Activated CD8-positive, alpha-beta memory T cell treated with anti-CD3 and anti-CD28 coated beads, Interleukin-2, amount 50 U/mL, for 1 hour (primary cell): ENCODE measurements around the gene LRRC10B.

Experiments used
- DNase-seq: peaks from one replicate; pipeline ENCODE4 v3.0.0-alpha.2; 2020; ENCODE audit errors: extremely low read depth

Gene LRRC10B

GRCh38 chr11:61509043-61510029 lies 787 bp downstream of the LRRC10B start:
- no peak for DNase-seq

- no peak for DNase-seq
These were observed 1.8 kb downstream of the LRRC10B start for GRCh38 chr11:61510166-61510919.

- DNase-seq = no peak
These were observed 2.4 kb downstream of the LRRC10B start for GRCh38 chr11:61510974-61511373.

GRCh38 chr11:61511383-61511782 lies 2.8 kb downstream of the LRRC10B start:
- DNase-seq = no peak

GRCh38 chr11:61512435-61512834 lies 3.9 kb downstream of the LRRC10B start:
- DNase-seq = no peak

- no peak for DNase-seq
These were observed 4.7 kb downstream of the LRRC10B start for GRCh38 chr11:61513143-61513765.

- no peak for DNase-seq
These were observed 5.7 kb downstream of the LRRC10B start for GRCh38 chr11:61514050-61514917.

GRCh38 chr11:61515686-61516085 lies 7.1 kb downstream of the LRRC10B start:
- DNase-seq = no peak

- no peak for DNase-seq
These were observed 7.6 kb downstream of the LRRC10B start for GRCh38 chr11:61516191-61516590.

- peak; percentile 12 for DNase-seq
These were observed 8.4 kb downstream of the LRRC10B start for GRCh38 chr11:61516675-61517572.

GRCh38 chr11:61518032-61518795 lies 9.7 kb downstream of the LRRC10B start:
- DNase-seq = no peak

- DNase-seq = no peak
These were observed 14.3 kb downstream of the LRRC10B start for GRCh38 chr11:61522881-61523280.

GRCh38 chr11:61524446-61524845 lies 15.9 kb downstream of the LRRC10B start:
- no peak for DNase-seq

GRCh38 chr11:61524963-61525587 lies 16.5 kb downstream of the LRRC10B start:
- no peak for DNase-seq

GRCh38 chr11:61526229-61526628 lies 17.7 kb downstream of the LRRC10B start:
- no peak for DNase-seq

- DNase-seq = no peak
These were observed 18.6 kb downstream of the LRRC10B start for GRCh38 chr11:61526956-61527731.

- no peak for DNase-seq
These were observed 19.6 kb downstream of the LRRC10B start for GRCh38 chr11:61528114-61528513.

GRCh38 chr11:61529537-61530225 lies 21.1 kb downstream of the LRRC10B start:
- DNase-seq = no peak
